SU-DHL-6 (cell line): ENCODE measurements around the gene P2RX6.

Experiments used
- H2AFZ ChIP-seq: fragments of 200-600 bp; sonication (generic); 2 replicates; pipeline ENCODE4 v1.6.1; 2014; ENCODE audit warnings: low read depth, mild to moderate bottlenecking, moderate library complexity, mixed read lengths, antibody characterized with exemption, low read length; ENCODE audit not compliant: severe bottlenecking
- H3F3A ChIP-seq: fragments of 200-600 bp; shearing (Covaris generic); 2 replicates; pipeline ENCODE4 v1.6.0; 2016; ENCODE audit warnings: antibody characterized with exemption, mild to moderate bottlenecking; ENCODE audit not compliant: insufficient read depth
- H3K27ac ChIP-seq: fragments of 200-600 bp; sonication (generic); 2 replicates; pipeline ENCODE4 v1.5.1; 2016; ENCODE audit warnings: low read depth, mild to moderate bottlenecking, low read length, moderate library complexity, mixed read lengths
- H3K27me3 ChIP-seq: fragments of 200-600 bp; sonication (generic), shearing (Covaris generic); 2 replicates; pipeline ENCODE4 v1.6.0; 2014; ENCODE audit warnings: mild to moderate bottlenecking, low read length
- H3K36me3 ChIP-seq: fragments of 200-600 bp; sonication (generic); 2 replicates; pipeline ENCODE4 v1.6.1; 2014; ENCODE audit warnings: mild to moderate bottlenecking, low read length, mixed read lengths
- H3K4me2 ChIP-seq: fragments of 300-600, 200-600 bp; shearing (Covaris generic), sonication (generic); 2 replicates; pipeline ENCODE4 v1.6.0; 2014; ENCODE audit warnings: low read length, low read depth, mild to moderate bottlenecking; ENCODE audit not compliant: poor library complexity, severe bottlenecking
- H3K4me3 ChIP-seq: fragments of 200-600 bp; sonication (generic); 2 replicates; pipeline ENCODE4 v1.5.1; 2014; ENCODE audit warnings: antibody characterized with exemption, low read length, mild to moderate bottlenecking, mixed read lengths; ENCODE audit not compliant: insufficient read depth, poor library complexity, severe bottlenecking
- H3K79me2 ChIP-seq: fragments of 200-600 bp; sonication (generic); 2 replicates; pipeline ENCODE4 v1.6.1; 2014; ENCODE audit warnings: mild to moderate bottlenecking, low read length, moderate library complexity; ENCODE audit not compliant: insufficient read depth
- H3K9ac ChIP-seq: fragments of 200-600 bp; sonication (generic); 2 replicates; pipeline ENCODE4 v1.7.0; 2014; ENCODE audit warnings: mild to moderate bottlenecking, low read length
- H3K9me2 ChIP-seq: fragments of 200-600 bp; sonication (generic); replicated peaks from 2 replicates; pipeline ENCODE4 v1.6.1; 2014; ENCODE audit warnings: low read length; ENCODE audit not compliant: insufficient read depth
- H3K9me3 ChIP-seq: fragments of 200-600 bp; sonication (generic); 2 replicates; pipeline ENCODE4 v1.6.1; 2014; ENCODE audit warnings: low read length, mixed read lengths; ENCODE audit not compliant: insufficient read depth
- H4K20me1 ChIP-seq: fragments of 200-600 bp; sonication (generic); 2 replicates; pipeline ENCODE4 v1.6.1; 2014; ENCODE audit warnings: low read depth, mild to moderate bottlenecking, antibody characterized with exemption, low read length, moderate library complexity, mixed read lengths
- EZH2phosphoT487 ChIP-seq: fragments of 200-600 bp; sonication (generic), shearing (Covaris generic); conservative IDR thresholded peaks from 2 replicates; pipeline ENCODE4 v1.6.1; 2018; ENCODE audit warnings: mild to moderate bottlenecking, antibody characterized with exemption, low read length, moderate library complexity, mixed read lengths
- TF ChIP-seq, protein P1 (sequence below): fragments of 200-600 bp; sonication (generic); IDR thresholded peaks from one replicate; pipeline ENCODE4 v1.5.1; 2017; ENCODE audit warnings: antibody characterized with exemption, mild to moderate bottlenecking, low read length, moderate library complexity; ENCODE audit not compliant: insufficient read depth, poor library complexity, severe bottlenecking

The P2RX6 gene

DNA sequence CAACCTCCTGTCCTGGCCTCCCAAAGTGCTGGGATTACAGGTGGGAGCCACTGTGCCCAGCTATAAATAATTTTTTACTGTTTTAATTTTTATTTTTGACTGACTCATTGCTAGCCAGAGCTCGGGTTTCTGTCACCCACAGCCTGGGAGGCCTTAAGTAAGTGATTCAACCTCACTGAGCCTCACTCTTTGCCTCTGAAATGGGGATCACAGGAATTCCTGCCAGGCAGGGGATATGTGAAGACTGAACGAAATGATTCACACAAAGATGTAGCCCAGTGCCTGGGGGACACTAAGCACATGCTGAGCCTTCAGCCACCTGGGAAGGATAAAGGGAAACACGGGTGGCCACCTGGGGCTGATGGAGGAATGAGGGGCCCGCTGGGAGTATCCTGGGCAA lies 27.0 kb downstream of the P2RX6 start:
- no peak for TF ChIP-seq EZH2phosphoT487
- TF ChIP-seq, protein P1, sequence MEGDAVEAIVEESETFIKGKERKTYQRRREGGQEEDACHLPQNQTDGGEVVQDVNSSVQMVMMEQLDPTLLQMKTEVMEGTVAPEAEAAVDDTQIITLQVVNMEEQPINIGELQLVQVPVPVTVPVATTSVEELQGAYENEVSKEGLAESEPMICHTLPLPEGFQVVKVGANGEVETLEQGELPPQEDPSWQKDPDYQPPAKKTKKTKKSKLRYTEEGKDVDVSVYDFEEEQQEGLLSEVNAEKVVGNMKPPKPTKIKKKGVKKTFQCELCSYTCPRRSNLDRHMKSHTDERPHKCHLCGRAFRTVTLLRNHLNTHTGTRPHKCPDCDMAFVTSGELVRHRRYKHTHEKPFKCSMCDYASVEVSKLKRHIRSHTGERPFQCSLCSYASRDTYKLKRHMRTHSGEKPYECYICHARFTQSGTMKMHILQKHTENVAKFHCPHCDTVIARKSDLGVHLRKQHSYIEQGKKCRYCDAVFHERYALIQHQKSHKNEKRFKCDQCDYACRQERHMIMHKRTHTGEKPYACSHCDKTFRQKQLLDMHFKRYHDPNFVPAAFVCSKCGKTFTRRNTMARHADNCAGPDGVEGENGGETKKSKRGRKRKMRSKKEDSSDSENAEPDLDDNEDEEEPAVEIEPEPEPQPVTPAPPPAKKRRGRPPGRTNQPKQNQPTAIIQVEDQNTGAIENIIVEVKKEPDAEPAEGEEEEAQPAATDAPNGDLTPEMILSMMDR: no peak
- Histone ChIP-seq H3K4me2 (no peak overlapping the region), H3K27me3 (no peaks in the 10 kb centered on the region), H3K9me2 (no peaks in the 10 kb centered on the region), H3K27ac (no peak overlapping the region), H3K9ac (no peak overlapping the region), H3K36me3 (no peaks in the 10 kb centered on the region), H3K4me3 (no peak overlapping the region), H3F3A (no peaks in the 10 kb centered on the region), H2AFZ (no peak overlapping the region), H4K20me1 (no peaks in the 10 kb centered on the region), H3K9me3 (no peaks in the 10 kb centered on the region), H3K79me2 (no peaks in the 10 kb centered on the region)

DNA sequence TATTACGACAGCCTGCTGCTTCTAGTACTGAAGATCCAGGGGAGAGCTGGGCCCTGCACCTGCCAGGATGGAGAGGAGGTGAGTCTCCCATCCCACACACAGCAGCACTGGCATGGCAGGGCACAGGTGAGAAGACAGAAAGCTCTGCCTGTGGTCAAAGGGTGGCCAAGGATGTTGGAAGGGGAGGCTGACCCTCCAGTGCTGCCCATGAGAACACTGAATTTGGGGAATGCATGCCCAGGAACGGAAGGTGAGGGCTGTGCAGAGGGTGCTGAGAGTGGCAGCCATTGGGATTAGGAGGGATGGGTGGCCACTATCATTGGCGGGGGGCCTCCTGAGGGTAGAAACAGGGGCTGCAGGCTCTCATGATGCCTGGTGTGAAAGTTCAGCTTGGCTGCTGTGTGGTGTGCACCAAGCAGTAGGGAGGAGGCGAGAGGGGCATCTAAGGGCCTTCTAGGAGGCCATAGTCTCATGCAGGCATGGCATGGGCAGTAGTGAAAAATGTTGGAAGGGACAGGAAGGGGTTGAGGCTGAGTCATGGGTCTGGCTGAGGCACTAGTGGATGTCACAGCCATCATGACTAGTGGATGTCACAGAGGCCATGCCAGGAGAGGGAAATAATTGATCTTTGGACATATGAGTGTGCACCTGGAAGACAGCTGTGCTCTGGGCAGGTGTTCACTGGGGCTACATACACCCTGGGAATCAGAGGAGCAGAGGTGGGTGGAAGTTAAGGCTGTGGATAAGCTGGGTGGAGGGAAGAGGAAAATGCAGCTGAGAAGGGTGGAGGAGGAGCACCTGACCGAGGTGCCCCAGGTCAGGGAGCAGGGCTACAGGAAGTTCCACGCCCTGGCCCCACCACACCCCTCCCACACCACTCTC lies 28.3 kb downstream of the P2RX6 start:
- Histone ChIP-seq H3F3A (no peaks in the 10 kb centered on the region), H3K79me2 (no peaks in the 10 kb centered on the region), H3K9ac (no peak overlapping the region), H3K9me2 (no peaks in the 10 kb centered on the region), H3K27me3 (no peaks in the 10 kb centered on the region), H3K27ac (no peak overlapping the region), H2AFZ (no peak overlapping the region), H4K20me1 (no peaks in the 10 kb centered on the region), H3K4me3 (no peak overlapping the region), H3K9me3 (no peaks in the 10 kb centered on the region), H3K36me3 (no peaks in the 10 kb centered on the region), H3K4me2 (no peak overlapping the region)
- TF ChIP-seq EZH2phosphoT487: no peak
- TF ChIP-seq, protein P1: no peak

DNA sequence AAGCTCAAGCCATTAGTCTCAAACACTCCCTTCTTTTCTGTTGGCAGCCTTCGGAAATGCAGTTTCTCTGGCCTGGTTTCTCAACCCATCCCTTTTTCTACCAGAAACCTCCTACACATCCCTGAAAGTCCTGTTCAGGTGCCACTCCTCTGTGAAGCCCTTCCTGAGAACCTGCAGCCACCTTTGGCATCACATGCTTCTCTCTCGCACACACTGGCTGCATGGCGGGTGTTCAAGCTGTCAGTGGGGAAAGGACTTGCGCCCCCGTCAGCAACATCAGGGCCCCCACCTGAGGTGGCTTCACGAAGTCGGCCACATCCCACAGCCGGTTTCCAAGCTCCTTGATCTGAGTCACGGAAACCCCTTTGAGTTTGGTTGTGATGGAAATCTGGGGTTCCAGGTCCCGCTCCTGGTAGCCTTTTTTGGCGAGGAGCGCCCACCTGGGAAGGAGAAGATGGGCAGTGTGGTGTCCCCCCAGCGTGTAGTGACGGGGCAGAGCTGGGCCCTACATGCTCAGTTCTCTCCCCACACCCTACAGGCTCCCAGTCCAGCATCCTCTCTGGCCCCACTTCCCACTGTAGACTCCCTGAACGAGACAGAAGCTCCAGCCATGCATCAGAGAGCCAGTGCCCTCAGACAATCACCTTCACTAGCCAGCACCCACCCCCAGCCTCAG lies 29.0 kb downstream of the P2RX6 start:
- Histone ChIP-seq H3K4me3 (no peak overlapping the region), H3K9me3 (no peaks in the 10 kb centered on the region), H3K9ac (no peak overlapping the region)

More for the DNA sequence above, 29.0 kb downstream of the P2RX6 start:
- H3F3A ChIP-seq: no peaks in the 10 kb centered on the region
- H3K9me2 ChIP-seq: no peaks in the 10 kb centered on the region
- H3K27ac ChIP-seq: no peak overlapping the region
- no peaks in the 10 kb centered on the region for H3K36me3 ChIP-seq
- no peaks in the 10 kb centered on the region for H4K20me1 ChIP-seq
- no peaks in the 10 kb centered on the region for H3K79me2 ChIP-seq
- no peak overlapping the region for H3K4me2 ChIP-seq
- no peak overlapping the region for H2AFZ ChIP-seq
- H3K27me3 ChIP-seq: no peaks in the 10 kb centered on the region
- TF ChIP-seq, protein P1: no peak
- TF ChIP-seq EZH2phosphoT487: no peak
